IPS DF 6.9 (cell line): ENCODE measurements around the gene ZBTB39.
"Not testable (repeated sequence)": the region's sequence is repeated elsewhere in the genome, so short reads cannot be mapped to it uniquely, and the experiment has no call there.

Source experiments
- DNase-seq: peaks from one replicate; pipeline ENCODE4 v3.0.0-alpha.2; 2013; ENCODE audit warnings: low read depth, low spot score
- H3K27ac ChIP-seq: one replicate; pipeline ENCODE4 v1.5.1; 2013; ENCODE audit warnings: low read length, control low read depth
- H3K27me3 ChIP-seq: 2 replicates; pipeline ENCODE4 v1.6.1; 2013; ENCODE audit warnings: mild to moderate bottlenecking, low read length; ENCODE audit not compliant: control insufficient read depth, insufficient read depth
- H3K36me3 ChIP-seq: 2 replicates; pipeline ENCODE4 v1.6.1; 2013; ENCODE audit warnings: low read length; ENCODE audit not compliant: control insufficient read depth, insufficient read depth
- H3K4me1 ChIP-seq: 2 replicates; pipeline ENCODE4 v1.6.1; 2013; ENCODE audit warnings: low read length; ENCODE audit not compliant: control insufficient read depth, insufficient read depth
- H3K4me3 ChIP-seq: 2 replicates; pipeline ENCODE4 v1.5.1; 2013; ENCODE audit warnings: mild to moderate bottlenecking, low read length
- H3K9me3 ChIP-seq: 2 replicates; pipeline ENCODE4 v1.6.1; 2013; ENCODE audit warnings: low read length, inconsistent platforms; ENCODE audit not compliant: control insufficient read depth, insufficient read depth
- WGBS: extraction: QIAGEN DNeasy Blood & Tissue Kit; methylation state at CpG from one replicate; pipeline ENCODE4 v1.1.7; 2013; ENCODE audit warnings: mixed read lengths, missing lambda C conversion rate; ENCODE audit not compliant: insufficient read length, insufficient coverage; 5-methylcytosine and 5-hydroxymethylcytosine counted together

Gene ZBTB39

DNA sequence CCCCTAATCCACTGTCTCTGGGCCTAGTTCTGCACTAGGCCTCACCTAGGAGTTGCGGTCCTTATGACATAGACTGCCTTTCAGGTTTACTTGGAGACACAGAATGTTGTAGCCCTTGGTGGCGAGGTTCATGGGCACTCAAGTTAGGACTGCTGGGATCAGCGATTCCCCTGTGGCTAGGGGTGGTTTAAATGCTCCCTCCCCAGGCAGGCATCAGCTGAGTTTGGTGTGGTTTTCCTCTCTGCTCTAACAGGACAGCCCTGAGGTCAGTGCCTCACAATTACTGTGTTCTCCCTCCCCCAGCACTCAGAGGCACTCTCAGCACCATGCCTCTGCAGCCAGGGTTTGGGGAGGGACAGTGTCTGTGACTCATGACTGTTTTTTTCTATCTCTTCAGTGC lies 26.7 kb downstream of the ZBTB39 start:
- no peak for DNase-seq
- WGBS = no CpG with 5 or more reads among the region's 3 CpGs
- Histone ChIP-seq H3K27ac (no peak overlapping the region), H3K4me1 (no peaks in the 10 kb centered on the region), H3K36me3 (no peaks in the 10 kb centered on the region), H3K9me3 (no peaks in the 10 kb centered on the region), H3K27me3 (no peaks in the 10 kb centered on the region), H3K4me3 (no peak overlapping the region)

DNA sequence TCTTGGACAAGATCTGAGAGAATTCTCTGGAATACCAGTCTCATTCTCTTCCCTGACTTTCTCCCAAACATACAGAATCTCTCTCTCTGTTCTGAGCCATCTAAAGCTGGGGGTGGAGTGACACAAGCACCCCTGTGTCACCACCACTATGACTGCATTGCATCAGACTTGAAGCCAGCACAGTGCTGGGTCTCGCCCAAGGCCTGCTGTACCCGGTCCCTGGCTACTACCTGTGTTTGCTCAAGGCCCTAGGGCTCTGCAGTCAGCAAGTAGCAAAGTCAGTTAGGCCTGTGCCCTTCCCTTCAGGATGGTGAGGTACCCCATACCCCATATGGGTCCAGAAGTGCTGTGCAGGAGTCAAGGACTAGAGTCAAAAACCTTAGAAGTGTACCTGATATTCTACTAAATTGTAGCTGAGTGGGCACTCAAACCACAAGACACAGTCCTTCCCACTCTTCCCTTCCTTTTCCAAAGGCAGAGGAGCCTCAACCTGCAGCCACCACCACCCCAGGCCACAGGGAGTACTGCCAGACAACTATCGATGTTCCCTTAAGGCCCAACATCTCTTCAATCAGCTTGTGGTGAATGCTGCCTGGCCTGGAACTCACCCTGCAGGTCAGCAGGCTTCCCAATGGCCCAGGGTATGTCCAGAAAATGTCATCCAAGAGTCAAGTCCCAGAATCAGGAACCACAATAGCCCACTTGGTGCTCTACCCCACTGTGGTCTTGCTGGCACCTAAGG lies 27.8 kb downstream of the ZBTB39 start:
- Histone ChIP-seq H3K4me3 (no peak overlapping the region), H3K36me3 (no peaks in the 10 kb centered on the region), H3K4me1 (no peaks in the 10 kb centered on the region), H3K27ac (no peak overlapping the region), H3K9me3 (no peaks in the 10 kb centered on the region), H3K27me3 (no peaks in the 10 kb centered on the region)
- WGBS = no CpG with 5 or more reads among the region's 3 CpGs
- DNase-seq = no peak

DNA sequence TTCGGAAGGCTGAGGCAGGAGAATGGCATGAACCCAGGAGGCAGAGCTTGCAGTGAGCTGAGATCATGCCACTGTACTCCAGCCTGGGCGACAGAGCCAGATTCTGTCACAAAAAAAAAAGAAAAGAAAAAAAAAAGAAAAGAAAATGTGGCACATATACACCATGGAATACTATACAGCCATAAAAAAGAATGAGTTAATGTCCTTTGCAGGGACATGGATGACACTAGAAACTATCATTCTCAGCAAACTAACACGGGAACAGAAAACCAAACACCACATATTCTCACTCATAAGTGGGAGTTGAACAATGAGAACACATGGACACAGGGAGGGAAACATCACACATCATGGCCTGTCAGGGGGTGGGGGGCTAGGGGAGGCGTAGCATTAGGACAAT lies 29.0 kb downstream of the ZBTB39 start:
- not testable (repeated sequence) for DNase-seq, H3K4me3 ChIP-seq, H3K27ac ChIP-seq, H3K27me3 ChIP-seq, H3K4me1 ChIP-seq, H3K36me3 ChIP-seq, H3K9me3 ChIP-seq
- WGBS = no CpG with 5 or more reads among the region's 4 CpGs

DNA sequence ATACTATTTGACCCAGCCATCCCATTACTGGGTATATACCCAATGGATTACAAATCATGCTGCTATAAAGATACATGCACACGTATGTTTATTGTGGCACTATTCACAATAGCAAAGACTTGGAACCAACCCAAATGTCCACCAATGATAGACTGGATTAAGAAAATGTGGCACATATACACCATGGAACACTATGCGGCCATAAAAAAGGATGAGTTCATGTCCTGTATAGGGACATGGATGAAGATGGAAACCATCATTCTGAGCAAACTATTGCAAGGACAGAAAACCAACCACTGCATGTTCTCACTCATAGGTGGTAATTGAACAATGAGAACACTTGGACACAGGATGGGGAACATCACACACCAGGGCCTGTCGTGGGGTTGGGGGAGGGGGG lies 32.1 kb downstream of the ZBTB39 start:
- not testable (repeated sequence) for DNase-seq, H3K4me1 ChIP-seq, H3K4me3 ChIP-seq, H3K27me3 ChIP-seq, H3K36me3 ChIP-seq, H3K9me3 ChIP-seq, H3K27ac ChIP-seq
- WGBS = no CpG with 5 or more reads among the region's 3 CpGs

DNA sequence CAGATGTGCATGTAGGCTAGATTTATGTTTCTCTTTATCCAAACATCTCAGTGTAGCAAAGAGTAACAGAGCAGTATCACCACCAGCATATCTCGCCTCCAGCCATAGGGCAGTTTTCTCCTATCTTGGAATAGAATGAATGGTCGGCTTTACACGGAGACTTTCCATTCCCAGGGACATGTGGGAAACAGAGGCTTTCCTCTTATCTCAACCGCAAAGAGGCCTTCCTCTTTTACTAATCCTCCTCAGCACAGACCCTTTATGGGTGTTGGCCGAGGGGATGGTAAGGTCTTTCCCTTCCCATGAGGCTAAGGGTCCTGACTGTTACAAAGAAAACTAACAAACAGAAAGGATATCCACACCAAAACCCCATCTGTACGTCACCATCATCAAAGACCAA lies 37.4 kb downstream of the ZBTB39 start:
- H3K4me1 ChIP-seq, DNase-seq, H3K9me3 ChIP-seq, H3K27ac ChIP-seq, H3K27me3 ChIP-seq, H3K4me3 ChIP-seq, H3K36me3 ChIP-seq: not testable (repeated sequence)
- no CpG with 5 or more reads among the region's 6 CpGs for WGBS

DNA sequence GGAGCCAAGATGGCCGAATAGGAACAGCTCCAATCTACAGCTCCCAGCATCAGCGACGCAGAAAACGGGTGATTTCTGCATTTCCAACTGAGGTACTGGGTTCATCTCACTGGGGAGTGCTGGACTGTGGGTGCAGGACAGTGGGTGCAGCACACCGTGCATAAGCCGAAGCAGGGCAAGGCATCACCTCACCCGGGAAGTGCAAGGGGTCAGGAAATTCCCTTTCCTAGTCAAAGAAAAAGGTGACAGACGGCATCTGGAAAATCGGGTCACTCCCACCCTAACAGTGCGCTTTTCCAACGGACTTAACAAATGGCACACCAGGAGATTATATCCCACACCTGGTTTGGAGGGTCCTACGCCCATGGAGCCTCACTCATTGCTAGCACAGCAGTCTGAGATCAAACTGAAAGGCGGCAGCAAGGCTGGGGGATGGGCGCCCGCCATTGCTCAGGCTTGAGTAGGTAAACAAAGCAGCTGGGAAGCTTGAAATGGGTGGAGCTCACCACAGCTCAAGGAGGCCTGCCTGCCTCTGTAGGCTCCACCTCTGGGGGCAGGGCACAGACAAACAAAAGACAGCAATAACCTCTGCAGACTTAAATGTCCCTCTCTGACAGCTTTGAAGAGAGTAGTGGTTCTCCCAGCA lies 40.2 kb downstream of the ZBTB39 start:
- not testable (repeated sequence) for H3K36me3 ChIP-seq, DNase-seq, H3K27ac ChIP-seq, H3K4me1 ChIP-seq, H3K4me3 ChIP-seq, H3K9me3 ChIP-seq, H3K27me3 ChIP-seq
- WGBS = no CpG with 5 or more reads among the region's 15 CpGs

DNA sequence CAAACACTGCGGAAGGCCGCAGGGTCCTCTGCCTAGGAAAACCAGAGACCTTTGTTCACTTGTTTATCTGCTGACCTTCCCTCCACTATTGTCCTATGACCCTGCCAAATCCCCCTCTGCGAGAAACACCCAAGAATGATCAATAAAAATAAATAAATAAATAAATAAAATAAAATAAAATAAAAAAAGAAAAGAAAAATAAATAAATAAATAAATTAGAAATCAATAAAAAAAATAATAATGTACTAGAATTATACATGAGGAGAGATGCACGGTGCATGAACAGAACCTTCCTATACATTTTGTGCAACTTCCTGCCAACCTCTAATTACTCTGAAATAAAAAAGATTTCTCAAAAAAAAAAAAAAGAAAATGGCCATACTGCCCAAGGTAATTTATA lies 41.2 kb downstream of the ZBTB39 start:
- not testable (repeated sequence) for H3K9me3 ChIP-seq, H3K27ac ChIP-seq, H3K27me3 ChIP-seq, H3K4me3 ChIP-seq, H3K36me3 ChIP-seq, DNase-seq, H3K4me1 ChIP-seq
- no CpG with 5 or more reads among the region's 4 CpGs for WGBS

DNA sequence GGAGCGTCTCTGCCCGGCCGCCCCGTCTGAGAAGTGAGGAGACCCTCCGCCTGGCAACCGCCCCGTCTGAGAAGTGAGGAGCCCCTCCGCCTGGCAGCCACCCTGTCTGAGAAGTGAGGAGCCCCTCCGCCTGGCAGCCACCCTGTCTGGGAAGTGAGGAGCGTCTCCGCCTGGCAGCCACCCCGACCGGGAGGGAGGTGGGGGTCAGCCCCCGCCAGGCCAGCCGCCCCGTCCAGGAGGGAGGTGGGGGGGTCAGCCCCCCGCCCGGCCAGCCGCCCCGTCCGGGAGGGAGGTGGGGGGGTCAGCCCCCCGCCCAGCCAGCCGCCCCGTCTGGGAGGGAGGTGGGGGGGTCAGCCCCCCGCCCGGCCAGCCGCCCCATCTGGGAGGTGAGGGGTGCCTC lies 42.8 kb downstream of the ZBTB39 start:
- not testable (repeated sequence) for H3K9me3 ChIP-seq, H3K36me3 ChIP-seq, DNase-seq, H3K4me3 ChIP-seq, H3K27me3 ChIP-seq, H3K27ac ChIP-seq, H3K4me1 ChIP-seq
- WGBS = no CpG with 5 or more reads among the region's 27 CpGs

DNA sequence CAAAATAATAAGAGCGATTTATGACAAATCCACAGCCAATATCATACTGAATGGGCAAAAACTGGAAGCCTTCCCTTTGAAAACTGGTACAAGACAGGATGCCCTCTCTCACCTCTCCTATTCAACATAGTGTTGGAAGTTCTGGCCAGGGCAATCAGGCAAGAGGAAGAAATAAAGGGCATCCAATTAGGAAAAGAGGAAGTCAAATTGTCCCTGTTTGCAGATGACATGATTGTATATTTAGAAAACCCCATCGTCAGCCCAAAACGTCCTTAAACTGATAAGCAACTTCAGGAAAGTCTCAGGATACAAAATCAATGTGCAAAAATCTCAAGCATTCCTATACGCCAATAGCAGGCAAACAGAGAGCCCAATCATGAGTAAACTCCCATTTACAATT lies 44.1 kb downstream of the ZBTB39 start:
- not testable (repeated sequence) for H3K27ac ChIP-seq
- no CpG with 5 or more reads among the region's 4 CpGs for WGBS

DNA sequence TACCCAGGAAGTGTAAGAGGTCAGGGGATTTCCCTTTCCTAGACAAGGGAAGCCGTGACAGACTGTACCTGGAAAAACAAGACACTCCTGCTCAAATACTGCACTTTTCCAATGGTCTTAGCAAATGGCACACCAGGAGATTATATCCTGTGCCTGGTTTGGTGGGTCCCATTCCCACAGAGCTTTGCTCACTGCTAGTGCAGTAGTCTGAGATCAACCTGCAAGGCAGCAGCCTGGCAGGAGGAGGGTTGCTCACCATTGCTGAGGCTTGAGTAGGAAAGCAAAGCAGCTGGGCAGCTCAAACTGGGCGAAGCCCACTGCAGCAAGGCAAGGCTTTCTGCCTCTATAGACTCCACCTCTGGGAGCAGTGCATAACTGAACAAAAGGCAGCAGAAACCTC lies 47.9 kb downstream of the ZBTB39 start:
- Histone ChIP-seq H3K4me1 (no peaks in the 10 kb centered on the region), H3K27ac (no peak overlapping the region), H3K27me3 (no peaks in the 10 kb centered on the region), H3K36me3 (no peaks in the 10 kb centered on the region), H3K9me3 (peaks cover 3% of the 10 kb centered on the region; the same call in 1 of the 2 replicates), H3K4me3 (no peak overlapping the region)
- no CpG with 5 or more reads among the region's 2 CpGs for WGBS
- DNase-seq = no peak

More for the DNA sequence above, 44.1 kb downstream of the ZBTB39 start:
- H3K36me3 ChIP-seq, H3K27me3 ChIP-seq, H3K9me3 ChIP-seq, H3K4me3 ChIP-seq, H3K4me1 ChIP-seq, DNase-seq: not testable (repeated sequence)
